GM12864 (cell line): ENCODE results near the gene CAPN11.

ENCODE experiments used
- DNase-seq: peaks from one replicate; pipeline ENCODE4 v3.0.0-alpha.2; 2011; ENCODE audit warnings: low read depth
- H3K4me3 ChIP-seq: 2 replicates; pipeline ENCODE4 v1.5.1; 2011; ENCODE audit warnings: mild to moderate bottlenecking, low read depth, low read length, control low read depth
- TF ChIP-seq, protein P1 (sequence below): IDR thresholded peaks from 2 replicates; pipeline ENCODE4 v1.5.1; 2011; ENCODE audit warnings: low read depth, mild to moderate bottlenecking, moderate library complexity, low read length, control low read depth, inconsistent platforms; ENCODE audit errors: missing control alignments

CAPN11 gene

DNA sequence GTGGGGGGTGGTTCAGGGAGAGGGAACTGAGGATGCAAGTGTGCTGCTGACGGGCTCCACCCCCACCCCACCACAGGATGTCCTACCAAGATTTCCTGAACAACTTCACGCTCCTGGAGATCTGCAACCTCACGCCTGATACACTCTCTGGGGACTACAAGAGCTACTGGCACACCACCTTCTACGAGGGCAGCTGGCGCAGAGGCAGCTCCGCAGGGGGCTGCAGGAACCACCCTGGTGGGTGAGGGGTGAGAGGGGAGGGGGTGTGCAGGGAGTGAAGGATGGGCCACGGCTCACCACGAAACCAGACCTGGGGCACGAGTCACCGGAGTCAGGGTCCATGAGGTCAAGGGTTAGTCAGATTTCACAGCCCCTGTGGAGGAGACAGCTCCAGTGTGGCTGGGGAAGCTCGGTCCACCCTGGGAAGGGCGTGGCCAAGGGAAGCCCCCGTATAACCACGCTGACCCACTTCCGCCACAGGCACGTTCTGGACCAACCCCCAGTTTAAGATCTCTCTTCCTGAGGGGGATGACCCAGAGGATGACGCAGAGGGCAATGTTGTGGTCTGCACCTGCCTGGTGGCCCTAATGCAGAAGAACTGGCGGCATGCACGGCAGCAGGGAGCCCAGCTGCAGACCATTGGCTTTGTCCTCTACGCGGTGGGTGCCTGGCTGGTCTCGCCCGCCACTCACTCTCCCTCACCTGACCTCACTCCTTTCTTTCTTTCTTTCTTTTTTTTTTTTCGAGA, 18.3 kb downstream of the CAPN11 start:
- peak overlapping the region; percentile 10 for H3K4me3 ChIP-seq
- peak; percentile 33 for DNase-seq
- TF ChIP-seq, protein P1, sequence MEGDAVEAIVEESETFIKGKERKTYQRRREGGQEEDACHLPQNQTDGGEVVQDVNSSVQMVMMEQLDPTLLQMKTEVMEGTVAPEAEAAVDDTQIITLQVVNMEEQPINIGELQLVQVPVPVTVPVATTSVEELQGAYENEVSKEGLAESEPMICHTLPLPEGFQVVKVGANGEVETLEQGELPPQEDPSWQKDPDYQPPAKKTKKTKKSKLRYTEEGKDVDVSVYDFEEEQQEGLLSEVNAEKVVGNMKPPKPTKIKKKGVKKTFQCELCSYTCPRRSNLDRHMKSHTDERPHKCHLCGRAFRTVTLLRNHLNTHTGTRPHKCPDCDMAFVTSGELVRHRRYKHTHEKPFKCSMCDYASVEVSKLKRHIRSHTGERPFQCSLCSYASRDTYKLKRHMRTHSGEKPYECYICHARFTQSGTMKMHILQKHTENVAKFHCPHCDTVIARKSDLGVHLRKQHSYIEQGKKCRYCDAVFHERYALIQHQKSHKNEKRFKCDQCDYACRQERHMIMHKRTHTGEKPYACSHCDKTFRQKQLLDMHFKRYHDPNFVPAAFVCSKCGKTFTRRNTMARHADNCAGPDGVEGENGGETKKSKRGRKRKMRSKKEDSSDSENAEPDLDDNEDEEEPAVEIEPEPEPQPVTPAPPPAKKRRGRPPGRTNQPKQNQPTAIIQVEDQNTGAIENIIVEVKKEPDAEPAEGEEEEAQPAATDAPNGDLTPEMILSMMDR, result no peak

DNA sequence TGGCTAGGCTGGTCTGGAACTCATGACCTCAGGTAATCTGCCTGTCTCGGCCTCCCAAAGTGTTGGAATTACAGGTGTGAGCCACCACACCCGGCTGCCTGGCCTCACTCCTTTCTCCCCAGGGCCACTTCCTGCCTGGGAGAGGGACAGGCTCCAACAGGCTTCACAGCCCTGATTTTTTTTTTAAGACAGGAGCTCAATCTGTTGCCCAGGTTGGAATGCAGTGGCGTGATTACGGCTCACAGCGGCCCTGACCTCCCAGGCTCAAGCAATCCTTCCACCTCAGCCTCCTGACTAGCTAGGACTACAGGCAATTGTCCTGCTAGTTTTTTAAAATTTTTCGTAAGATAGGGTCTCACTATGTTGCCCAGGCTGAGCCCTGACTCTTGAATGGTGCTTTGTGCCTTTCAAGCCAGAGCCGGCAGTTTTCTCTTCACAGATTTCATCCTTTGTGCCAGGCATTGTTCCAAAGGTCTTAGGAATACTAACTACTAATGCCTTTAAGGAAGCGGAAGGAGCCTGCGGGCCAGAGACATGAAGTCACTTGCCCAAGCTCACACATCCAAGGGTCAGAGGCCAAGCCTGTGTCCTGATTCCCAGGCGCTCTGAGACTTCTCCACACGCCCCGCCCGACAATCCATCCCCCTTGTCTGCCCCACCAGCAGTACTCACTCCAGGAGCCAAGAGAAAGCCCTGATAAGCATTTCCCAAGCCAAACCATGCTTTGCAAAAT, 19.2 kb downstream of the CAPN11 start:
- DNase-seq, result no peak
- H3K4me3 ChIP-seq, result no peak overlapping the region
- TF ChIP-seq, protein P1, result no peak

DNA sequence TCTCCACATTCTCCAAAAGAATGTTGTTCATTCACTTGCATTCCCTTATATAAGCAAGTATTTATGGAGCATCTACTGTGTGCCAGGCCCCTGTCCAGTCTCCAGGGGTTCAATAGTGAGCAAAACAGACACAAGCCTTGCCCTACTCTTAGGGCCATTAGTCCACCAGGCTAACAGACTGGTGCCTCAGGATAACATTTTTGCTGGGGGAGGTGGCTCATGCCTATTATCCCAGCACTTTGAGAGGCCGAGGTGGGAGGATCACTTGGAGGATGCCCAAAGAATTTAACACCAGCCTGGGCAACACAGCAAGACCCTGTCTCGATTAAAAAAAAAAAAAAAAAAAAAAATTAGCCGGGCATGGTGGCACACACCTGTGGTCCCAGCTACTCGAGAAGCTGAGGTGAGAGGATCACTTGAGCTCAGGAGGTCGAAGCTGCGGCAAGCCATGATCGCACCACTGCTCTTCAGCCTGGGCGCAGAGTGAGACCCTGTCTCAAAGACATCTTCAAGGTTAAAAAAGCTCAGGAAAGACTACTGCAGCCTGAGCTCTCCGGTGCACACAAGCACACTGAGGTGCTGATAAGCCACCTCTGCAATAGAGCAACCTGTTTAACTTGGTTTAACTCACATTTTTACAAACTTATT, 19.9 kb downstream of the CAPN11 start:
- DNase-seq, result no peak
- no peak overlapping the region for H3K4me3 ChIP-seq
- TF ChIP-seq, protein P1, result no peak

DNA sequence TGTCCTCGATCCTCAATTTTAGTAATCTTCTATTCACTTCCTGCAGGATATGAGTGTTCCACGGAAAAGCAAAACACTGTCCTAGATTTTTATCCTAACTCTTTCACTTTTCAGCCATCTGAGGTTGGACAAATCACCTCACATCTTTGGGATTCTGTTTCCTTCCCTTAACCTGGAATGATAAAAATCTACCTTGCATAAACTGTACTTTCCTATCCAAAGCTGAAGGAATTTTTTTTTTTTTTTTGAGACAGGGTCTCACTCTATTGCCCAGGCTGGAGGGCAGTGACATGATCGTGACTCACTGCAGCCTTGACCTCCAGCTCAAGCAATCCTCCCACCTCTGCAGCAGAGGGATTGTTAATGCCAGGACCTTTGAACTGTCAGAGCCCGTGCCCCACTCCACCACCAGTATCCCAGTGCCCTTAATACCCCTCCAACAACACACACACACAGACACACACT, 20.5 kb downstream of the CAPN11 start:
- H3K4me3 ChIP-seq, result no peak overlapping the region
- no peak for DNase-seq
- TF ChIP-seq, protein P1, result no peak

DNA sequence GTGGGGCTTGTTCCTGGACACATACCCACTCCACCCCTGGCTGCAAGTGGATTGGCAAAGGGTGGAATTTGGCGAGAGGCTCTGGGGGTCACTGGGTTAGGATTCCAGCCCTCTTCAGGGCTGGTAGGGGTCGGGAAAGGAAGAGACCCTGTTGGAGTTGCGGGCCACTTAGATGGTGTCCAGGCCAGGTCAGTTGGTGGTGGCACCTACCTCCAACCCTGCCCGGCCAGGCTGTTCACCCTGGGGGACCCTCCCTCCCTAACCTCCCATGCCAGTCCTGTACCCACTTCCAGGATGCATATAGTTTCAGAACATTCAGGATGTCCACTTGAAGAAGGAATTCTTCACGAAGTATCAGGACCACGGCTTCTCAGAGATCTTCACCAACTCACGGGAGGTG, 21.0 kb downstream of the CAPN11 start:
- no peak for DNase-seq
- TF ChIP-seq, protein P1, result no peak
- no peak overlapping the region for H3K4me3 ChIP-seq

DNA sequence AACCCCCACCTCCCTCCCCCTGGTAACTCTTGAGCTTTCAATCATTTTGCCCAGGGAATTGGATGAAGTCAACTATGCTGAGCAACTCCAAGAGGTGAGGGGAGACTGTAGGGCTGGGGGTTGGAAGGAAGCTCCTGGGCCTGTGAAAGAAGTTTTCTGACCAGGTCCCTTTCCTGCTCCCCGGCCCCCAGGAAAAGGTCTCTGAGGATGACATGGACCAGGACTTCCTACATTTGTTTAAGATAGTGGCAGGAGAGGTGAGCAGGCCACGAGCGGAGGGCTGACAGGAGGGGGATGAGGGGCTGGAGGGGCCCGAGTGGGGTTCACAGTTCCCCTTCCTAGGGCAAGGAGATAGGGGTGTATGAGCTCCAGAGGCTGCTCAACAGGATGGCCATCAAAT, 21.8 kb downstream of the CAPN11 start:
- H3K4me3 ChIP-seq, result no peak overlapping the region
- no peak for DNase-seq
- TF ChIP-seq, protein P1, result no peak
